ENCODE measurements around the gene CEP104. TPM values are rescaled to one million over a fixed set of nuclear protein-coding genes. Genes with fewer than 3 reads are reported as not detected.
"Not testable (repeated sequence)": the region's sequence is repeated elsewhere in the genome, so short reads cannot be mapped to it uniquely, and the experiment has no call there.

Gene CEP104
- total RNA-seq, 1 donor from 2014 or later = 18.3 TPM

- DNase-seq (ENCODE audit: low read depth) = no peak
- H3K4me3 ChIP-seq (ENCODE audit: low read depth, low read length) = no peak overlapping the region
- TF ChIP-seq CTCF (conservative IDR thresholded peaks at IDR 0.05; ENCODE audit: low read depth, low read length) = no peak
These were observed 40.5 kb downstream of the CEP104 start for GRCh38 chr1:3816331-3817137.

GRCh38 chr1:3814771-3815561, 42.0 kb downstream of the CEP104 start:
- no peak overlapping the region for H3K4me3 ChIP-seq (ENCODE audit: low read depth, low read length)
- no peak for DNase-seq (ENCODE audit: low read depth)
- no peak for TF ChIP-seq CTCF (conservative IDR thresholded peaks at IDR 0.05; ENCODE audit: low read depth, low read length)

- TF ChIP-seq CTCF (conservative IDR thresholded peaks at IDR 0.05; ENCODE audit: low read depth, low read length) = no peak
- no peak overlapping the region for H3K4me3 ChIP-seq (ENCODE audit: low read depth, low read length)
- DNase-seq (ENCODE audit: low read depth) = no peak
These were observed 42.9 kb downstream of the CEP104 start for GRCh38 chr1:3814065-3814464.

GRCh38 chr1:3811595-3811911, 45.5 kb downstream of the CEP104 start:
- DNase-seq (ENCODE audit: low read depth) = no peak
- H3K4me3 ChIP-seq (ENCODE audit: low read depth, low read length) = no peak overlapping the region
- TF ChIP-seq CTCF (conservative IDR thresholded peaks at IDR 0.05; ENCODE audit: low read depth, low read length) = no peak

- H3K4me3 ChIP-seq (ENCODE audit: low read depth, low read length); DNase-seq (ENCODE audit: low read depth): not testable (repeated sequence)
These were observed 46.8 kb downstream of the CEP104 start for GRCh38 chr1:3810149-3810761.

- TF ChIP-seq CTCF (conservative IDR thresholded peaks at IDR 0.05; ENCODE audit: low read depth, low read length) = no peak
- no peak overlapping the region for H3K4me3 ChIP-seq (ENCODE audit: low read depth, low read length)
- DNase-seq (ENCODE audit: low read depth) = no peak
These were observed 47.3 kb downstream of the CEP104 start for GRCh38 chr1:3809680-3810079.

- no peak overlapping the region for H3K4me3 ChIP-seq (ENCODE audit: low read depth, low read length)
- TF ChIP-seq CTCF (conservative IDR thresholded peaks at IDR 0.05; ENCODE audit: low read depth, low read length) = no peak
- no peak for DNase-seq (ENCODE audit: low read depth)
These were observed 49.2 kb downstream of the CEP104 start for GRCh38 chr1:3807769-3808168.

Measured in epithelial cell of proximal tubule (primary cell).